ENCODE results near the gene PTPRJ. TPM values are rescaled to one million over a fixed set of nuclear protein-coding genes. Genes with fewer than 3 reads are reported as not detected.

Gene PTPRJ
- total and polyA plus RNA-seq, 8 donors, result 12.6 to 63.5 (median 16.6) TPM

DNA sequence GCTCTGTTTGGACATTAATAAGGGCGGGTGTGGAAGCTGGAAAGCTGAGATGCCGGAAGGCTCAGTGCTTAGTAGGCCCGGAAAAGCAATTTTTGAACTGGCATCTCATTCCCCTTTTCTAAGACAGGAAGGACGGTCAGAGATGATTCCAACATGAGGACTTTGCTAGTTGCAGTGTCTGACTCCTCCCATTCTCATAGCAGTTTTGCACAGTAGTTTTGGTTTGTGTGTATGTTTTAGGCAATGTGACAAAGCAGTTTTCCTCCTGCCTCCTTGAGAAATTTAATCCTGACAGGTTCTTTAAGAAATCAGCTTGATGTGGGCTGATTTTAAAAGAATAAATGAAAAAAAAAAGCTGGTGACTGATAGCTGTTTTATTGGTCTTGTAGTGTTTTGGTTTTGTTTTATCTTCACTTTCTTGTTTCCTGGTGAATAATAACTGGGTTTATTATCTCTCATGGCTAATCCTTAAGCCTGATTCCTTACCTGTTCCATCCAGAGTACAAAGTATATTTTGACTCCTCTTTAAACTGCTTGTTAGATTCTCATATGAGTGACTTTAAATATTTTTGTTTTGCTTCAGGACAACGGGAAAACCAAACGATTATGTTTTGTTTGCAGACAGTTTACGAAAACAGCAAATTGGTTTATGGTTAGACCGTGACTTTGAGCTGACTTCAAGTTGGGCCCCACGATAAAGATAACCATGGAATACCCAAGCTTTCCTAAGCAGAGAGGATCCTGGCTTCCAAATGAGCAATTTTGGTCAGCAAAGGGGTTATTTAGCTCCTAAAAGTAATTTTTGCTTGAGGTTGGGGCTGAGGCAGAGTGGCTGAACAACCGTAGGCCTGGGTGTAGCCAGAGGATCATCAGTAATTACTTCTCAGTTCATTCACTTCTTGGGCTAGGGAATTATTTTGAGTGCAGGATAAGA lies 3.4 kb downstream of the PTPRJ start:
- Histone ChIP-seq H3K27ac (peak overlapping the region in 1 of 2 donors; percentile 92), H3K36me3 (no peaks in the 10 kb centered on the region), H3K9me3 (no peaks in the 10 kb centered on the region), H3K4me3 (peak overlapping the region in 1 of 2 donors; percentile 90), H3K27me3 (no peaks in the 10 kb centered on the region), H3K4me1 (peaks cover 26 to 81% of the 10 kb centered on the region in 2 donors)
- TF ChIP-seq, protein P1, sequence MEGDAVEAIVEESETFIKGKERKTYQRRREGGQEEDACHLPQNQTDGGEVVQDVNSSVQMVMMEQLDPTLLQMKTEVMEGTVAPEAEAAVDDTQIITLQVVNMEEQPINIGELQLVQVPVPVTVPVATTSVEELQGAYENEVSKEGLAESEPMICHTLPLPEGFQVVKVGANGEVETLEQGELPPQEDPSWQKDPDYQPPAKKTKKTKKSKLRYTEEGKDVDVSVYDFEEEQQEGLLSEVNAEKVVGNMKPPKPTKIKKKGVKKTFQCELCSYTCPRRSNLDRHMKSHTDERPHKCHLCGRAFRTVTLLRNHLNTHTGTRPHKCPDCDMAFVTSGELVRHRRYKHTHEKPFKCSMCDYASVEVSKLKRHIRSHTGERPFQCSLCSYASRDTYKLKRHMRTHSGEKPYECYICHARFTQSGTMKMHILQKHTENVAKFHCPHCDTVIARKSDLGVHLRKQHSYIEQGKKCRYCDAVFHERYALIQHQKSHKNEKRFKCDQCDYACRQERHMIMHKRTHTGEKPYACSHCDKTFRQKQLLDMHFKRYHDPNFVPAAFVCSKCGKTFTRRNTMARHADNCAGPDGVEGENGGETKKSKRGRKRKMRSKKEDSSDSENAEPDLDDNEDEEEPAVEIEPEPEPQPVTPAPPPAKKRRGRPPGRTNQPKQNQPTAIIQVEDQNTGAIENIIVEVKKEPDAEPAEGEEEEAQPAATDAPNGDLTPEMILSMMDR (IDR thresholded peaks at IDR 0.05), result no peak
- intact Hi-C loops (cut with DNase I), result no loop called here
- DNase-seq (no peak), ATAC-seq (no peak)

GRCh38 chr11:47986219-47986618 lies 5.9 kb downstream of the PTPRJ start:
- H3K36me3 ChIP-seq, result no peaks in the 10 kb centered on the region
- no peak for DNase-seq
- H3K27ac ChIP-seq, result peak overlapping the region in 1 of 2 donors; percentile 80
- H3K9me3 ChIP-seq, result no peaks in the 10 kb centered on the region
- H3K27me3 ChIP-seq, result no peaks in the 10 kb centered on the region
- H3K4me1 ChIP-seq, result peaks cover 26 to 97% of the 10 kb centered on the region in 2 donors
- intact Hi-C loops (cut with DNase I), result no loop called here
- TF ChIP-seq, protein P1 (IDR thresholded peaks at IDR 0.05), result no peak
- ATAC-seq, result no peak
- no peak overlapping the region for H3K4me3 ChIP-seq

DNA sequence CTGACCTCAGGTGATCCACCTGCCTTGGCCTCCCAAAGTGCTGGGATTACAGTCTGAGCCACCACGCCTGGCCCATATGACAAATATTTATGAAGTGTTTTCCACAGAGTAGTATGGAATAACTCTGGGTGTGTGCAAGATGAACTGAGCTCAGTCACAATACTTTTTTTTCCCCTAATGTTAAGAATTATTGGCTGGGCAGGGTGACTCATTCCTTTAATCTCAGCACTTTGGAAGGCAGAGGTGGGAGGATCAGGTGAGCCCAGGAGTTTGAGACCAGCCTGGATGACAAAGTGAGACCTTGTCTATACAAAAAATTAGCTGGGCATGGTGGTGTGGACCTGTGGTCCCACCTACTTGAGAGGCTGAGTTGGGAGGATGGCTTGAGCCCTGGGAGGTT lies 6.4 kb downstream of the PTPRJ start:
- Histone ChIP-seq H3K27ac (peak overlapping the region in 1 of 2 donors; percentile 80), H3K4me3 (no peak overlapping the region), H3K9me3 (no peaks in the 10 kb centered on the region), H3K4me1 (peaks cover 26 to 98% of the 10 kb centered on the region in 2 donors), H3K36me3 (no peaks in the 10 kb centered on the region), H3K27me3 (no peaks in the 10 kb centered on the region)
- TF ChIP-seq, protein P1 (IDR thresholded peaks at IDR 0.05), result no peak
- no peak for DNase-seq
- no peak for ATAC-seq
- intact Hi-C loops (cut with DNase I), result no loop called here

DNA sequence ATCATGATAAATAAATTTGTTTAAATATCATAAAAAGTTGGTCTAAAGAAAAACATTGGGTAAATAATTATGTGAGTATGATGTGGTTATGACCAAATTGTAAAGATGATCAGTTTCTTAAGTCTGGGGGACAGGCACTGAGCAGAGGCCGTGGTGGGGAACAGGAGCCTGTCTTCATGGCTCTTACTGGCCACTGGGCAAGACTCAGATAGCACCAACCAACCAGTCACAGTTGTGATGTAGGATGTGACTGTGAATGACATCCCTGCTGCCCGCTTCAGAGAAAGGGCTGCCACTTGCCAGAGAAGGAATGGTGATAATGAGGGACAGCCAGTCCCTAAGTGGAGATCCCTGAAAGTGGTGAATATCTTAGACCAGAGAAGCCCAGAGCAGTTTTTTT lies 7.0 kb downstream of the PTPRJ start:
- H3K4me1 ChIP-seq, result peaks cover 25 to 97% of the 10 kb centered on the region in 2 donors
- intact Hi-C loops (cut with DNase I), result no loop called here
- H3K36me3 ChIP-seq, result no peaks in the 10 kb centered on the region
- ATAC-seq (no peak), DNase-seq (no peak)
- H3K9me3 ChIP-seq, result no peaks in the 10 kb centered on the region
- no peaks in the 10 kb centered on the region for H3K27me3 ChIP-seq
- no peak overlapping the region for H3K4me3 ChIP-seq
- H3K27ac ChIP-seq, result peak overlapping the region in 1 of 2 donors; percentile 80
- TF ChIP-seq, protein P1 (IDR thresholded peaks at IDR 0.05), result no peak

- Histone ChIP-seq H3K4me1 (peaks cover 24 to 99% of the 10 kb centered on the region in 2 donors), H3K27ac (peak overlapping the region in 1 of 2 donors; percentile 80), H3K9me3 (no peaks in the 10 kb centered on the region), H3K36me3 (no peaks in the 10 kb centered on the region), H3K4me3 (no peak overlapping the region), H3K27me3 (no peaks in the 10 kb centered on the region)
- DNase-seq (no peak), ATAC-seq (no peak)
- intact Hi-C loops (cut with DNase I), result no loop called here
- TF ChIP-seq, protein P1 (IDR thresholded peaks at IDR 0.05), result no peak
These were observed 7.4 kb downstream of the PTPRJ start for GRCh38 chr11:47987781-47988180.
